Aorta (tissue), 5 donors: Measurements from ENCODE around the gene EPB41L4A. TPM values are rescaled to one million over a fixed set of nuclear protein-coding genes. Genes with fewer than 3 reads are reported as not detected.
A peak's percentile ranks its signal among the peaks of the same experiment; 100 is the strongest.
"Not testable (repeated sequence)": the region's sequence is repeated elsewhere in the genome, so short reads cannot be mapped to it uniquely, and the experiment has no call there.

Experiments
- ATAC-seq: fragments of 200-7000 bp; cut with Tn5 transposase; one replicate; pipeline ENCODE4 v1.9.1; 2022; ENCODE audit warnings: moderate library complexity; ENCODE audit not compliant: low FRiP score
- DNase-seq, 2 donors: peaks; one replicate each; pipeline ENCODE4 v3.0.0-alpha.2; 2020
- H3K27ac ChIP-seq, 2 donors: one replicate each; pipeline ENCODE4 v1.5.1; 2013; ENCODE audit warnings: low read length in 2 of 2, mild to moderate bottlenecking in 2 of 2, moderate library complexity in 2 of 2, control low read depth in 1 of 2, inconsistent platforms in 1 of 2, low read depth in 1 of 2
- H3K27me3 ChIP-seq, 2 donors: one replicate each; pipeline ENCODE4 v1.6.1; 2013; ENCODE audit warnings: control low read depth in 1 of 2, low read length in 1 of 2, mild to moderate bottlenecking in 1 of 2, moderate library complexity in 1 of 2; ENCODE audit not compliant: insufficient read depth in 2 of 2, control insufficient read depth in 1 of 2
- H3K36me3 ChIP-seq, 2 donors: one replicate each; pipeline ENCODE4 v1.6.1; 2013; ENCODE audit warnings: control low read depth in 1 of 2, low read length in 1 of 2, mild to moderate bottlenecking in 1 of 2; ENCODE audit not compliant: insufficient read depth in 2 of 2, control insufficient read depth in 1 of 2
- H3K4me1 ChIP-seq, 2 donors: one replicate each; pipeline ENCODE4 v1.6.1; 2013; ENCODE audit warnings: low read length in 2 of 2, control low read depth in 1 of 2, mild to moderate bottlenecking in 1 of 2, moderate library complexity in 1 of 2; ENCODE audit not compliant: insufficient read depth in 2 of 2, control insufficient read depth in 1 of 2
- H3K4me3 ChIP-seq, 2 donors: one replicate each; pipeline ENCODE4 v1.5.1; 2013; ENCODE audit warnings: low read length in 2 of 2, control low read depth in 1 of 2, mild to moderate bottlenecking in 1 of 2
- H3K9me3 ChIP-seq: one replicate; pipeline ENCODE4 v1.6.1; 2013; ENCODE audit warnings: mild to moderate bottlenecking, low read length; ENCODE audit not compliant: control insufficient read depth
- WGBS, 2 donors: extraction: QIAGEN DNeasy Blood & Tissue Kit; methylation state at CpG; one replicate each; pipeline ENCODE4 v1.1.7; 2013; 5-methylcytosine and 5-hydroxymethylcytosine counted together
- intact Hi-C, 2 donors: fragments of 100-400 bp; cut with DNase I; formaldehyde crosslinking; loops; one replicate each; pipeline versions ENCODE4 v1.14.2 to v1.15.0; 2022
- long read RNA-seq, 2 donors: library from polyadenylated mRNA; unstranded; transcript quantifications; one replicate each; pipeline ENCODE4 v2.0.0, GENCODE V29; 2020 to 2021
- polyA plus RNA-seq, 2 donors: library from polyadenylated mRNA; stranded (reverse); fragments of 200-250 nt; gene quantifications; one replicate each; pipeline ENCODE4 v1.2.3, GENCODE V29; 2013
- total RNA-seq, 2 donors: library from RNA; stranded (reverse); fragmentation: NEBNext Ultra II Directional; extraction: Animal tissue kit (Norgen Biotek cat#: 25700); gene quantifications; one replicate each; pipeline ENCODE4 v1.2.1, GENCODE V29; 2021
- donor health status: healthy with polysubstance abuse.
- donor health status: Bipolar disorder and iron deficiency.
- donor health status: DM: no; HTN: no; CAD: no.
- donor health status: DM: no; HTN: no; CAD: no.
- donor health status: DM: yes; HTN: yes; CAD: no.

Gene EPB41L4A, protein sequence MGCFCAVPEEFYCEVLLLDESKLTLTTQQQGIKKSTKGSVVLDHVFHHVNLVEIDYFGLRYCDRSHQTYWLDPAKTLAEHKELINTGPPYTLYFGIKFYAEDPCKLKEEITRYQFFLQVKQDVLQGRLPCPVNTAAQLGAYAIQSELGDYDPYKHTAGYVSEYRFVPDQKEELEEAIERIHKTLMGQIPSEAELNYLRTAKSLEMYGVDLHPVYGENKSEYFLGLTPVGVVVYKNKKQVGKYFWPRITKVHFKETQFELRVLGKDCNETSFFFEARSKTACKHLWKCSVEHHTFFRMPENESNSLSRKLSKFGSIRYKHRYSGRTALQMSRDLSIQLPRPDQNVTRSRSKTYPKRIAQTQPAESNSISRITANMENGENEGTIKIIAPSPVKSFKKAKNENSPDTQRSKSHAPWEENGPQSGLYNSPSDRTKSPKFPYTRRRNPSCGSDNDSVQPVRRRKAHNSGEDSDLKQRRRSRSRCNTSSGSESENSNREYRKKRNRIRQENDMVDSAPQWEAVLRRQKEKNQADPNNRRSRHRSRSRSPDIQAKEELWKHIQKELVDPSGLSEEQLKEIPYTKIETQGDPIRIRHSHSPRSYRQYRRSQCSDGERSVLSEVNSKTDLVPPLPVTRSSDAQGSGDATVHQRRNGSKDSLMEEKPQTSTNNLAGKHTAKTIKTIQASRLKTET
- total RNA-seq: 10 to 100 TPM; 38.6 to 39.3 TPM
- polyA plus RNA-seq: 1 to 10 TPM; 4.4 to 6.1 TPM
- long read RNA-seq, donor 1, full-length matches to known transcripts: 2 of 43 reads
- long read RNA-seq, donor 1, partial matches to known transcripts: 29 of 43 reads
- long read RNA-seq, donor 1, other reads (novel, unspliced or antisense): 12 of 43 reads
- long read RNA-seq, donor 2, full-length matches to known transcripts: 1 of 16 reads
- long read RNA-seq, donor 2, partial matches to known transcripts: 3 of 16 reads
- long read RNA-seq, donor 2, other reads (novel, unspliced or antisense): 12 of 16 reads

DNA sequence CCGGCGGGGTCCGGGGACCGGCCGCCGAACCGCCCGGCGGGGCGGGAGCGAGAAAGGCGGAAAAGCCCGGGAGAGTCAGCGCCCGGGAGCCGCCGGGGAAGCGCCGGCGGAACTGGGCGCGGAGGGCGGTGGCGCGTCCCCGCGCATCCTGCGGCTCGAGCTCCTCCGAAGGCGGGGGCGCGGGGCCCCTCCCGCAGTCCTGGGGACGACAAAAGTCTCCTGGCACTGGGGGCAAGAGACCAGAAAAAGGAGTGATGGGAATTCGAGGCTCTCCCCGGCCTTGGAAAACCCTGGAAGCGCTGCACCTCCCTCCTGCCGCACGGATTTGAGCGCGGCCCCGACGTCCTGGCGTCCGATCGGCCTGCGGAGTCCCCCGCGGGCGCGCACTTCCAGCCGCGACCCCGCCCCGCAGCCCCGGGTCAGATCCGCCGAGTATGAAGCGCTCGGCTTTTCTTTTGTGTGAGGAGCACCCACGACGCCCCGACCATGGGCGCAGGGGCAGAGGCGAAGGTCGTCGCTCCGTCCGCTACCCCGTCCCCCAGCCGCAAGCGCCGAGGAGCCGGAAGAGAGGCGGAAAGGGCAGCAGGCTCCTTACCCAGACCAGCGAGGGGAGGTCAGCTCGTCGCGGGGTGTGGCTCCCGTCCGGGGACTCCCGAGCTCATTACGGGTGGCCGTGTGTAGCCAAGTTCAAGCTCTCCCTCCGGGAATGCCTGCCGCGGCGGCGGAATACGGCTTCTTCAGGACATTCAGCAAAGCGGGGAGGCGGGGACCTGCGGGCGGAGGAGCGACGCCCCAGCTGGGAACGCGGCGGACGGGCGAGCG, at the start of gene EPB41L4A:
TSS of gene EPB41L4A (minus strand) at position 114 of the 822 bp plus-strand sequence. CDS start 238 bp downstream, outside the sequence.
- H3K27me3 ChIP-seq: no peaks in the 10 kb centered on the region
- no peaks in the 10 kb centered on the region for H3K9me3 ChIP-seq
- WGBS, 2 donors: 0 to 1% methylated on average over 94 to 103 of the region's 103 CpGs
- H3K4me1 ChIP-seq: no peaks in the 10 kb centered on the region
- peak within 1 kb of the TSS in 1 of 2 donors; percentile 48 for H3K27ac ChIP-seq
- H3K4me3 ChIP-seq: peak within 1 kb of the TSS; percentile 48 to 73
- ATAC-seq: peak; percentile 87
- intact Hi-C loops: loop anchor here (10.0 kb wide), 2 partner anchors 245 to 885 kb away; no protein-coding TSS in a partner anchor
- no peaks in the 10 kb centered on the region for H3K36me3 ChIP-seq
- peak; percentile 76 to 85 for DNase-seq

DNA sequence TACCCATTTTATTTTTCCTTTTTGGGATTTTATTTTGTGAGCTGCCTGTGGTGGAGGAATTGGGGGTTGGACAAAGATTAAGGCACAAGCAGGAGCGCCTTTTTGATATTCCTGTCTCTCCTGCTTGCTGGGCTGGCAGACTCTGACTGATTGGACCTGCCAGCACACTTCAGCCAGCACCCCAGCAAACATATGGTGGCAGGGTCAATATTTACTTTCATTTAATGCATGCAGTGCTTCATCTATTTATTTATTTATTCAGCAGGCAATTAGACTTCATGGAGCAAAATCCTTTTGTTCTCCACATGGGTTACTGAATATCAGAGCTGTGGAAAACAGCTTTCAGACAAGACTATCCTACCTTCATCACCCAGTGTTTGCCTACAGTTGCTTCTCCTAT, 48.4 kb upstream of the EPB41L4A start:
- intact Hi-C loops: no loop called here
- DNase-seq (no peak), ATAC-seq (no peak)
- H3K4me1 ChIP-seq: no peaks in the 10 kb centered on the region
- no peak overlapping the region for H3K4me3 ChIP-seq
- H3K27me3 ChIP-seq: no peaks in the 10 kb centered on the region
- peaks cover 1% of the 10 kb centered on the region for H3K9me3 ChIP-seq
- 83 to 98% methylated on average over 1 of the region's 1 CpG for WGBS, 2 donors
- no peaks in the 10 kb centered on the region for H3K36me3 ChIP-seq
- no peak overlapping the region for H3K27ac ChIP-seq

DNA sequence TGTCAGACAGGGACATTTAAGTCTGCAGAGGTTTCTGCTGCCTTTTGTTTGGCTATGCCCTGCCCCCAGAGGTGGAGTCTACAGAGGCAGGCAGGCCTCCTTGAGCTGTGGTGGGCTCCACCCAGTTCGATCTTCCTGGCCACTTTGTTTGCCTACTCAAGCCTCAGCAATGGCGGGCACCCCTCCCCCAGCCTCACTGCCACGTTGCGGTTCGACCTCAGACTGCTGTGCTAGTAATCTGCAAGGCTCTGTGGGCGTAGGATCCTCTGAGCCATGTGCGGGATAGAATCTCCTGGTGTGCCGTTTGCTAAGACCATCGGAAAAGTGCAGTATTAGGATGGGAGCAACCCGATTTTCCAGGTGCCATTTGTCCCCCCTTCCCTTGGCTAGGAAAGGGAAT, 47.2 kb upstream of the EPB41L4A start:
- ATAC-seq, DNase-seq, H3K9me3 ChIP-seq, intact Hi-C loops, H3K4me1 ChIP-seq, H3K27ac ChIP-seq, H3K36me3 ChIP-seq, H3K27me3 ChIP-seq, H3K4me3 ChIP-seq: not testable (repeated sequence)
- 95% methylated on average over 10 of the region's 10 CpGs for WGBS, 2 donors

DNA sequence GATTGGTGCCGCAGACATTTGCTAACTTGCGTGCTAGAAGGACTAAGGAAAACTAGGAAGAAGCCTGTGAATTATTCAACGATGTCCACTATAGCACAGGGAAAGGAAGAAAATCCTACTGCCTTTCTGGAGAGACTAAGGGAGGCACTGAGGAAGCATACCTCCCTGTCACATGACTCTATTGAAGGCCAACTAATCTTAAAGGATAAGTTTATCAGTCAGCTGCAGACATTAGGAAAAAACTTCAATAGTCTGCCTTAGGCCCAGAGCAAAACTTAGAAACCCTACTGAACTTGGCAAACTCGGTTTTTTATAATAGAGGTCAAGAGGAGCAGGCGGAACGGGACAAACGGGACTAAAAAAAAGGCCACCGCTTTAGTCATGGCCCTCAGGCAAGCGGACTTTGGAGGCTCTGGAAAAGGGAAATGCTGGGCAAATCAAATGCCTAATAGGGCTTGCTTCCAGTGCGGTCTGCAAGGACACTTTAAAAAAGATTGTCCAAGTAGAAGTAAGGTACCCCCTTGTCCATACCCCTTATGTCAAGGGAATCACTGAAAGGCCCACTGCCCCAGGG, 28.2 kb upstream of the EPB41L4A start:
- ATAC-seq, H3K4me3 ChIP-seq, intact Hi-C loops, H3K27me3 ChIP-seq, H3K9me3 ChIP-seq, H3K27ac ChIP-seq, DNase-seq, H3K36me3 ChIP-seq, H3K4me1 ChIP-seq: not testable (repeated sequence)
- WGBS, 2 donors: 94 to 95% methylated on average over 10 of the region's 10 CpGs

DNA sequence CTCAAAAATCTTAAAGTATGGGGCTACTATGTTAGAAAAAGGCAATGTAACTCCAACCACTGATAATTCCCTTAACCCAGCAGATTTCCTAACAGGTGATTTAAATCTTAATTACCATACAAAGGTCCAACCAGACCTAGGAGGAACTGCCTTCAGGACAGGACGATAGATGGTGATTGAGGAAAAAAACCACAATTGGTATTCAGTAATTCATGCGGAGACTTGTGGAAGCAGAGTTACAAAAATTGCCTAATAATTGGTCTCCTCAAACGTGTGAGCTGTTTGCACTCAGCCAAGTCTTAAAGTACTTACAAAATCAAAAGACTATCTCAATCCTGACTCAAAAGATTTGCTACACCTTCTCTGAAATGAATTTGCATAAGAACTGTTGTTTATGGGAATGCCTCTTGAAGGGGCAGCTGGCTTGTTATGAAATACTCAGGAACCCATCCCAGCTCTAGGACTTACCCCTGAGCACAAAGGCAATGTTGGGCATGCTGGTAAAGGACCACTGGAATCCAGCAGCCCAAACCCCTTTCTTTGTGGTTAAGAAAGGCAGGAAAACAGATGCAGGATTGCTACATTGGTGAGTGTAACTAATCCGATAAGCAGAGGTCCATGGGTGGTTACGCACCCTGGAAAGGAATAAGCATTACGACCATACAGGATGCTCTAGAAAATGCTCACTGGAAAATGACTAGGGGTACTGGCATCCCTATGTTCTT, 26.7 kb upstream of the EPB41L4A start:
- 86 to 90% methylated on average over 6 of the region's 6 CpGs for WGBS, 2 donors
- no peaks in the 10 kb centered on the region for H3K36me3 ChIP-seq
- ATAC-seq (no peak), DNase-seq (no peak)
- intact Hi-C loops: no loop called here
- H3K4me3 ChIP-seq: no peak overlapping the region
- H3K27ac ChIP-seq: no peak overlapping the region
- no peaks in the 10 kb centered on the region for H3K9me3 ChIP-seq
- H3K4me1 ChIP-seq: no peaks in the 10 kb centered on the region
- H3K27me3 ChIP-seq: peaks cover 0 to 1% of the 10 kb centered on the region in 2 donors

DNA sequence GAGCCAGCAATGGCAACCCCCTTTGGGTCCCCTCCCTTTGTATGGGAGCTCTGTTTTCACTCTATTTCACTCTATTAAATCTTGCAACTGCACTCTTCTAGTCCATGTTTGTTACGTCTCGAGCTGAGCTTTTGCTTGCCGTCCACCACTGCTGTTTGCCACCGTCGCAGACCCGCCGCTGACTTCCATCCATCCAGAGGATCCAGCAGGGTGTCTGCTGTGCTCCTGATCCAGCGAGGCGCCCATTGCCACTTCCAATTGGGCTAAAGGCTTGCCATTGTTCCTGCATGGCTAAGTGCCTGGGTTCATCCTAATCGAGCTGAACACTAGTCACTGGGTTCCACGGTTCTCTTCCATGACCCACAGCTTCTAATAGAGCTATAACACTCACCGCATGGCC, 24.9 kb upstream of the EPB41L4A start:
- 93 to 94% methylated on average over 11 to 12 of the region's 12 CpGs for WGBS, 2 donors
- DNase-seq, H3K27me3 ChIP-seq, intact Hi-C loops, H3K36me3 ChIP-seq, ATAC-seq, H3K9me3 ChIP-seq, H3K4me3 ChIP-seq, H3K27ac ChIP-seq, H3K4me1 ChIP-seq: not testable (repeated sequence)

DNA sequence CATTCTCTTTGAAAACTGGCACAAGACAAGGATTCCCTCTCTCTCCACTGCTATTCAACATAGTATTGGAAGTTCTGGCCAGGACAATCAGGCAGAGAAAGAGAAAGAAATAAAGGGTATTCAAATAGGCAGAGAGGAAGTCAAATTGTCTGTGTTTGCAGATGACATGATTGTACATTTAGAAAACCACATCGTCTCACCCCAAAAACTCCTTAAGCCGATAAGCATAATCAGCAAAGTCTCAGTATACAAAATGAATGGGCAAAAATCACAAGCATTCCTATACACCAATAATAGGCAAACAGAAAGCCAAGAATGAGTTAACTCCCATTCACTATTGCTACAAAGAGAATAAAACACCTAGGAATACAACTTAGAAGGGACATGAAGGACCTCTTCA, 21.0 kb upstream of the EPB41L4A start:
- Histone ChIP-seq H3K4me1 (no peaks in the 10 kb centered on the region), H3K9me3 (no peaks in the 10 kb centered on the region), H3K36me3 (no peaks in the 10 kb centered on the region), H3K4me3 (no peak overlapping the region), H3K27me3 (peaks cover 0 to 1% of the 10 kb centered on the region in 2 donors), H3K27ac (no peak overlapping the region)
- 95 to 98% methylated on average over 2 of the region's 2 CpGs for WGBS, 2 donors
- ATAC-seq: no peak
- intact Hi-C loops: no loop called here
- DNase-seq: no peak
